K562 (cell line): ENCODE measurements around the gene IRGQ. TPM values are rescaled to one million over a fixed set of nuclear protein-coding genes. Genes with fewer than 3 reads are reported as not detected.

Experiments used
- EP400 ChIP-seq: fragments of 450-650 bp; IDR thresholded peaks from 2 replicates; pipeline ENCODE4 v1.6.1; 2017; ENCODE audit warnings: antibody characterized with exemption, mild to moderate bottlenecking, moderate library complexity
- ETS2 ChIP-seq: IDR thresholded peaks from 2 replicates; pipeline ENCODE4 v1.6.1; 2016; ENCODE audit warnings: borderline replicate concordance, missing genetic modification characterization, mild to moderate bottlenecking, moderate library complexity, missing compliant biosample characterization; ENCODE audit not compliant: poor library complexity, severe bottlenecking
- KLF6 ChIP-seq: fragments of 250-450 bp; sonication (Bioruptor Pico); IDR thresholded peaks from 2 replicates; pipeline ENCODE4 v1.4.0; 2020; ENCODE audit warnings: mild to moderate bottlenecking, moderate library complexity, borderline replicate concordance
- MAFK ChIP-seq: IDR thresholded peaks from 2 replicates; pipeline ENCODE4 v1.6.1; 2011; ENCODE audit warnings: low read length, improper control_type of control experiment
- MTA3 ChIP-seq: fragments of 450-650 bp; formaldehyde crosslinking; IDR thresholded peaks from 2 replicates; pipeline ENCODE4 v1.6.1; 2017; ENCODE audit warnings: mild to moderate bottlenecking, borderline replicate concordance
- OTX1 ChIP-seq: fragments of 450-650 bp; formaldehyde crosslinking; IDR thresholded peaks from 2 replicates; pipeline ENCODE4 v1.4.0; 2022; ENCODE audit warnings: mild to moderate bottlenecking
- PCBP1 ChIP-seq: fragments of 200-400 bp; formaldehyde crosslinking; IDR thresholded peaks from 2 replicates; pipeline ENCODE4 v1.6.1; 2018; ENCODE audit warnings: mild to moderate bottlenecking, low read depth, low read length; ENCODE audit not compliant: poor library complexity, severe bottlenecking
- RCOR1 ChIP-seq, 2 experiments: IDR thresholded peaks; 2 replicates each; pipeline ENCODE4 v1.6.1; 2012; ENCODE audit warnings: low read depth in 2 of 2, low read length in 2 of 2, borderline replicate concordance in 1 of 2, improper control_type of control experiment in 1 of 2
- TAF1 ChIP-seq: IDR thresholded peaks from 2 replicates; pipeline ENCODE4 v1.6.1; 2011; ENCODE audit warnings: mild to moderate bottlenecking, low read length, moderate library complexity; ENCODE audit not compliant: insufficient read depth, control insufficient read depth, severe bottlenecking; ENCODE audit errors: extremely low read depth
- ZNF143 ChIP-seq: sonication (generic); formaldehyde crosslinking; IDR thresholded peaks from 2 replicates; pipeline ENCODE4 v1.9.0; 2022; ENCODE audit warnings: mild to moderate bottlenecking, missing genetic modification reagents
- ZNF282 ChIP-seq: sonication (generic); formaldehyde crosslinking; IDR thresholded peaks from 2 replicates; pipeline ENCODE4 v1.8.1; 2023; ENCODE audit warnings: missing genetic modification reagents
- ZNF589 ChIP-seq: fragments of 200-800 bp; sonication (Bioruptor generic); IDR thresholded peaks from 2 replicates; pipeline ENCODE4 v1.6.1; 2016; ENCODE audit warnings: low read depth, missing genetic modification characterization, missing compliant biosample characterization
- ZNF644 ChIP-seq: fragments of 200-800 bp; sonication (Bioruptor generic); IDR thresholded peaks from 2 replicates; pipeline ENCODE4 v1.6.1; 2016; ENCODE audit warnings: low read depth, missing genetic modification characterization, missing compliant biosample characterization
- ZNF77 ChIP-seq: fragments of 250-450 bp; sonication (Bioruptor Pico); IDR thresholded peaks from 2 replicates; pipeline ENCODE4 v1.5.0; 2020
- ZNF830 ChIP-seq: fragments of 250-450 bp; sonication (Bioruptor Pico); IDR thresholded peaks from 2 replicates; pipeline ENCODE4 v1.5.0; 2021; ENCODE audit warnings: mild to moderate bottlenecking
- polyA plus RNA-seq, 8 experiments: library from polyadenylated mRNA; depleted of rRNA in 4 of 8; stranded (reverse) in 5 of 8; unstranded in 3 of 8; fragments of >200 nt; fragmentation: Nextera tagmentation in 2 of 8; fragmentation: Illumina TruSeq in 1 of 8; extraction: Ambion mirVana in 2 of 8; extraction: Trizol in 1 of 8; gene quantifications; 2 replicates each; pipeline versions ENCODE4 v1.2.1 to v1.2.3, GENCODE V29; 2011 to 2014; ENCODE audit warnings: inconsistent platforms in 1 of 8, missing spikeins in 1 of 8
- total RNA-seq, 7 experiments: library from RNA; depleted of rRNA in 6 of 7; stranded (reverse); fragments of >200 nt in 6 of 7; fragmentation: Illumina TruSeq in 2 of 7; extraction: Trizol in 2 of 7; gene quantifications; 2 replicates each; pipeline versions ENCODE4 v1.2.1 to v1.2.3, GENCODE V29; 2011 to 2021; ENCODE audit warnings: low replicate concordance in 1 of 7
- TF ChIP-seq, protein P1 (sequence below): fragments of 450-650 bp; IDR thresholded peaks from 2 replicates; pipeline ENCODE4 v1.6.1; 2016; ENCODE audit warnings: mild to moderate bottlenecking, moderate library complexity

The IRGQ gene
- total and polyA plus RNA-seq, 9 of the 15 experiments (the other 6 are each of a cell fraction or from before 2014, with no cell fraction given): 3.5 to 19.2 (median 7.9) TPM

DNA sequence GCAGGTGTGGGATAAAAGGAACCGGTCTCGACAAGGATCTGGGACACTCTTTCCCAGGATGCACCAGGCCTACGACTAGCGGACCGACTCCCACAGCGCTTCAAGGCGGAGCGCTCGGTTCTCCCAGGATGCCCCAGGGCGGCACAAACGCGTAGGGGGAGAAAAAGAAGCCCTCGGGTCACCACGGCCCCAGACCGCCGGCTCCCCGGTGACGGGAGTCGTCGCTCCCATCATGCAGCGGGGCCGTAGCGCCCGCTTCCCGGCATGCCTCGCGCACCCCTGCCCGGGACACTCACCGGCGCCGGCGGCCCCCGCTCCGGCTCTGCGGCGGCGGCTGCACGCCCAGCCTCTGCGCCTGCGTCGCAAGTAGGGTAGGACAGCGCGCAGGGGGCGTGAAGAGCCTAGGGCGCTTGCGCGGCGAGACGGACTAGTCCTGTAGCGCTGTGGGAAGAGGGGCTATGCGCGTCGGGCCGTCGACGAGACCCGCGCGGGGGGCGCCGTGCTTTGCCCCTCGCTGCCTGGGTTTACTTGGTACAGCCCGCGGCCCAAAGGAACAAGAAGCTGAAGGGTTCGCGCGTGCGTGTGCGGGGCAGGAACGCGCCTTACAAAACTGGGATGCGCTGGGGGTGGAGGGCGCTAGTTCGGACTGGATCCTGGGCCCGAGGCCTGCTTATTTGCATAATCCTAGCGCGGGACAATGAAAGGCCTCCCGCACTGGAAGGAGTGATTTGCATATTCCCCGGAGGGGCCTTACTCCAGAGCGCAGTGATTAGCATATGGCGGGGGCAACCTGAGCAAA lies 23.5 kb upstream of the IRGQ start, which contains the start of gene ZNF428 (continued):
- TF ChIP-seq ZNF830 (CRISPR knock-in tag) (peak; percentile 86; the same call in 1 of the 2 replicates), KLF6 (no peak; the same call in 1 of the 2 replicates), PCBP1 (no peak), ETS2 (tag) (no peak), RCOR1 (IDR thresholded peaks at IDR 0.05; ENCODE audit: borderline replicate concordance in 1 of 2, low read depth in 2 of 2, low read length in 2 of 2) (peak; percentile 30 to 63; a peak in 2 of 4 replicates), ZNF143 (CRISPR knock-in tag) (peak; percentile 87), EP400 (peak; percentile 72; the same call in 1 of the 2 replicates), ZNF644 (tag) (0 out of 2 replicates have a peak, but pooled peaks have one; percentile 24), MAFK (no peak), ZNF589 (CRISPR knock-in tag) (peak; percentile 7; the same call in 1 of the 2 replicates), ZNF77 (no peak), OTX1 (CRISPR knock-in tag) (no peak), ZNF282 (CRISPR knock-in tag) (peak; percentile 89), MTA3 (peak; percentile 65; the same call in 1 of the 2 replicates), TAF1 (peak; percentile 64)
- TF ChIP-seq, protein P1, sequence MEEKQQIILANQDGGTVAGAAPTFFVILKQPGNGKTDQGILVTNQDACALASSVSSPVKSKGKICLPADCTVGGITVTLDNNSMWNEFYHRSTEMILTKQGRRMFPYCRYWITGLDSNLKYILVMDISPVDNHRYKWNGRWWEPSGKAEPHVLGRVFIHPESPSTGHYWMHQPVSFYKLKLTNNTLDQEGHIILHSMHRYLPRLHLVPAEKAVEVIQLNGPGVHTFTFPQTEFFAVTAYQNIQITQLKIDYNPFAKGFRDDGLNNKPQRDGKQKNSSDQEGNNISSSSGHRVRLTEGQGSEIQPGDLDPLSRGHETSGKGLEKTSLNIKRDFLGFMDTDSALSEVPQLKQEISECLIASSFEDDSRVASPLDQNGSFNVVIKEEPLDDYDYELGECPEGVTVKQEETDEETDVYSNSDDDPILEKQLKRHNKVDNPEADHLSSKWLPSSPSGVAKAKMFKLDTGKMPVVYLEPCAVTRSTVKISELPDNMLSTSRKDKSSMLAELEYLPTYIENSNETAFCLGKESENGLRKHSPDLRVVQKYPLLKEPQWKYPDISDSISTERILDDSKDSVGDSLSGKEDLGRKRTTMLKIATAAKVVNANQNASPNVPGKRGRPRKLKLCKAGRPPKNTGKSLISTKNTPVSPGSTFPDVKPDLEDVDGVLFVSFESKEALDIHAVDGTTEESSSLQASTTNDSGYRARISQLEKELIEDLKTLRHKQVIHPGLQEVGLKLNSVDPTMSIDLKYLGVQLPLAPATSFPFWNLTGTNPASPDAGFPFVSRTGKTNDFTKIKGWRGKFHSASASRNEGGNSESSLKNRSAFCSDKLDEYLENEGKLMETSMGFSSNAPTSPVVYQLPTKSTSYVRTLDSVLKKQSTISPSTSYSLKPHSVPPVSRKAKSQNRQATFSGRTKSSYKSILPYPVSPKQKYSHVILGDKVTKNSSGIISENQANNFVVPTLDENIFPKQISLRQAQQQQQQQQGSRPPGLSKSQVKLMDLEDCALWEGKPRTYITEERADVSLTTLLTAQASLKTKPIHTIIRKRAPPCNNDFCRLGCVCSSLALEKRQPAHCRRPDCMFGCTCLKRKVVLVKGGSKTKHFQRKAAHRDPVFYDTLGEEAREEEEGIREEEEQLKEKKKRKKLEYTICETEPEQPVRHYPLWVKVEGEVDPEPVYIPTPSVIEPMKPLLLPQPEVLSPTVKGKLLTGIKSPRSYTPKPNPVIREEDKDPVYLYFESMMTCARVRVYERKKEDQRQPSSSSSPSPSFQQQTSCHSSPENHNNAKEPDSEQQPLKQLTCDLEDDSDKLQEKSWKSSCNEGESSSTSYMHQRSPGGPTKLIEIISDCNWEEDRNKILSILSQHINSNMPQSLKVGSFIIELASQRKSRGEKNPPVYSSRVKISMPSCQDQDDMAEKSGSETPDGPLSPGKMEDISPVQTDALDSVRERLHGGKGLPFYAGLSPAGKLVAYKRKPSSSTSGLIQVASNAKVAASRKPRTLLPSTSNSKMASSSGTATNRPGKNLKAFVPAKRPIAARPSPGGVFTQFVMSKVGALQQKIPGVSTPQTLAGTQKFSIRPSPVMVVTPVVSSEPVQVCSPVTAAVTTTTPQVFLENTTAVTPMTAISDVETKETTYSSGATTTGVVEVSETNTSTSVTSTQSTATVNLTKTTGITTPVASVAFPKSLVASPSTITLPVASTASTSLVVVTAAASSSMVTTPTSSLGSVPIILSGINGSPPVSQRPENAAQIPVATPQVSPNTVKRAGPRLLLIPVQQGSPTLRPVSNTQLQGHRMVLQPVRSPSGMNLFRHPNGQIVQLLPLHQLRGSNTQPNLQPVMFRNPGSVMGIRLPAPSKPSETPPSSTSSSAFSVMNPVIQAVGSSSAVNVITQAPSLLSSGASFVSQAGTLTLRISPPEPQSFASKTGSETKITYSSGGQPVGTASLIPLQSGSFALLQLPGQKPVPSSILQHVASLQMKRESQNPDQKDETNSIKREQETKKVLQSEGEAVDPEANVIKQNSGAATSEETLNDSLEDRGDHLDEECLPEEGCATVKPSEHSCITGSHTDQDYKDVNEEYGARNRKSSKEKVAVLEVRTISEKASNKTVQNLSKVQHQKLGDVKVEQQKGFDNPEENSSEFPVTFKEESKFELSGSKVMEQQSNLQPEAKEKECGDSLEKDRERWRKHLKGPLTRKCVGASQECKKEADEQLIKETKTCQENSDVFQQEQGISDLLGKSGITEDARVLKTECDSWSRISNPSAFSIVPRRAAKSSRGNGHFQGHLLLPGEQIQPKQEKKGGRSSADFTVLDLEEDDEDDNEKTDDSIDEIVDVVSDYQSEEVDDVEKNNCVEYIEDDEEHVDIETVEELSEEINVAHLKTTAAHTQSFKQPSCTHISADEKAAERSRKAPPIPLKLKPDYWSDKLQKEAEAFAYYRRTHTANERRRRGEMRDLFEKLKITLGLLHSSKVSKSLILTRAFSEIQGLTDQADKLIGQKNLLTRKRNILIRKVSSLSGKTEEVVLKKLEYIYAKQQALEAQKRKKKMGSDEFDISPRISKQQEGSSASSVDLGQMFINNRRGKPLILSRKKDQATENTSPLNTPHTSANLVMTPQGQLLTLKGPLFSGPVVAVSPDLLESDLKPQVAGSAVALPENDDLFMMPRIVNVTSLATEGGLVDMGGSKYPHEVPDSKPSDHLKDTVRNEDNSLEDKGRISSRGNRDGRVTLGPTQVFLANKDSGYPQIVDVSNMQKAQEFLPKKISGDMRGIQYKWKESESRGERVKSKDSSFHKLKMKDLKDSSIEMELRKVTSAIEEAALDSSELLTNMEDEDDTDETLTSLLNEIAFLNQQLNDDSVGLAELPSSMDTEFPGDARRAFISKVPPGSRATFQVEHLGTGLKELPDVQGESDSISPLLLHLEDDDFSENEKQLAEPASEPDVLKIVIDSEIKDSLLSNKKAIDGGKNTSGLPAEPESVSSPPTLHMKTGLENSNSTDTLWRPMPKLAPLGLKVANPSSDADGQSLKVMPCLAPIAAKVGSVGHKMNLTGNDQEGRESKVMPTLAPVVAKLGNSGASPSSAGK: peak; percentile 87
